Brain microvascular endothelial cell (primary cell): Measurements from ENCODE around the gene OR9Q2.
"Not testable (repeated sequence)": the region's sequence is repeated elsewhere in the genome, so short reads cannot be mapped to it uniquely, and the experiment has no call there.

Experiments used
- DNase-seq: peaks from one replicate; pipeline ENCODE4 v3.0.0-alpha.2; 2020
- H3K27ac ChIP-seq: fragments of 250-450 bp; sonication (Bioruptor Pico); 2 replicates; pipeline ENCODE4 v1.5.1; 2020; ENCODE audit warnings: mild to moderate bottlenecking, moderate library complexity
- H3K27me3 ChIP-seq: fragments of 250-450 bp; sonication (Bioruptor Pico); replicated peaks from 2 replicates; pipeline ENCODE4 v1.5.1; 2020; ENCODE audit warnings: mild to moderate bottlenecking
- H3K36me3 ChIP-seq: fragments of 250-450 bp; sonication (Bioruptor Pico); replicated peaks from 2 replicates; pipeline ENCODE4 v1.5.1; 2020; ENCODE audit warnings: mild to moderate bottlenecking
- H3K4me3 ChIP-seq: 2 replicates; pipeline ENCODE4 v1.5.1; 2011; ENCODE audit warnings: low read depth, mild to moderate bottlenecking, control low read depth, low read length, moderate library complexity
- CTCF ChIP-seq: IDR thresholded peaks from 2 replicates; pipeline ENCODE4 v1.5.1; 2011; ENCODE audit warnings: low read depth, mild to moderate bottlenecking, moderate library complexity, low read length, control low read depth, inconsistent platforms; ENCODE audit errors: missing control alignments
- in situ Hi-C: cut with HindIII; loops from 2 replicates; pipeline ENCODE4 v1.10.0; 2017; ENCODE audit warnings: low sequenced_read_pairs, low pct_ligation_motif_present

The OR9Q2 gene

GRCh38 chr11:58193391-58193790 is 4.5 kb downstream of the OR9Q2 start:
- Histone ChIP-seq H3K36me3 (no peaks in the 10 kb centered on the region), H3K4me3 (no peak overlapping the region), H3K27ac (no peak overlapping the region), H3K27me3 (no peaks in the 10 kb centered on the region)
- in situ Hi-C loops: no loop called here
- DNase-seq: no peak
- no peak for TF ChIP-seq CTCF

GRCh38 chr11:58195939-58196338 is 7.1 kb downstream of the OR9Q2 start:
- Histone ChIP-seq H3K27me3 (no peaks in the 10 kb centered on the region), H3K27ac (no peak overlapping the region), H3K4me3 (no peak overlapping the region), H3K36me3 (no peaks in the 10 kb centered on the region)
- TF ChIP-seq CTCF: no peak
- no peak for DNase-seq
- in situ Hi-C loops: no loop called here

- TF ChIP-seq CTCF: no peak
- Histone ChIP-seq H3K27me3 (no peaks in the 10 kb centered on the region), H3K4me3 (no peak overlapping the region), H3K27ac (no peak overlapping the region), H3K36me3 (no peaks in the 10 kb centered on the region)
- DNase-seq: no peak
- in situ Hi-C loops: no loop called here
These were observed 10.4 kb downstream of the OR9Q2 start for GRCh38 chr11:58199271-58199670.

GRCh38 chr11:58204042-58204441 is 15.2 kb downstream of the OR9Q2 start, which contains the start of gene OR1S2:
Gene OR1S2, minus strand, starts transcription at chr11:58204142. Its CDS starts 0 bp downstream, at chr11:58204142.
- no peaks in the 10 kb centered on the region for H3K36me3 ChIP-seq
- in situ Hi-C loops: no loop called here
- no peak within 1 kb of the TSS for H3K4me3 ChIP-seq
- H3K27ac ChIP-seq: no peak within 1 kb of the TSS
- DNase-seq: no peak
- H3K27me3 ChIP-seq: no peaks in the 10 kb centered on the region
- no peak for TF ChIP-seq CTCF

- H3K27ac ChIP-seq, H3K36me3 ChIP-seq, H3K27me3 ChIP-seq, H3K4me3 ChIP-seq, DNase-seq, in situ Hi-C loops: not testable (repeated sequence)
These were observed 23.6 kb downstream of the OR9Q2 start, which contains the start of gene OR1S1 for GRCh38 chr11:58212420-58212819. Gene OR1S1, plus strand, starts transcription at chr11:58212720.

- in situ Hi-C loops: no loop called here
- no peak for TF ChIP-seq CTCF
These were observed 27.6 kb downstream of the OR9Q2 start for GRCh38 chr11:58216476-58216875.

More at GRCh38 chr11:58216476-58216875, 27.6 kb downstream of the OR9Q2 start:
- Histone ChIP-seq H3K27ac (no peak overlapping the region), H3K4me3 (no peak overlapping the region), H3K36me3 (no peaks in the 10 kb centered on the region), H3K27me3 (no peaks in the 10 kb centered on the region)
- no peak for DNase-seq
